HepG2 (cell line): Measurements from ENCODE around the gene AHNAK.

ENCODE experiments used
- CTCF ChIP-seq: sonication (generic); formaldehyde crosslinking; IDR thresholded peaks from 2 replicates; pipeline ENCODE4 v1.5.0; 2020; ENCODE audit warnings: mild to moderate bottlenecking, missing genetic modification reagents, moderate library complexity
- FOXA3 ChIP-seq: IDR thresholded peaks from 2 replicates; pipeline ENCODE4 v1.6.1; 2016; ENCODE audit warnings: missing genetic modification reagents, missing compliant biosample characterization
- HNF1B ChIP-seq: sonication (generic); formaldehyde crosslinking; IDR thresholded peaks from 2 replicates; pipeline ENCODE4 v1.5.1; 2020; ENCODE audit warnings: mild to moderate bottlenecking, moderate library complexity, missing genetic modification reagents
- PRDM15 ChIP-seq: sonication (generic); formaldehyde crosslinking; IDR thresholded peaks from 2 replicates; pipeline ENCODE4 v1.4.0; 2020; ENCODE audit warnings: missing genetic modification reagents
- ZNF496 ChIP-seq: sonication (generic); formaldehyde crosslinking; IDR thresholded peaks from 2 replicates; pipeline ENCODE4 v1.8.1; 2023; ENCODE audit warnings: mild to moderate bottlenecking, moderate library complexity, missing genetic modification reagents; ENCODE audit not compliant: insufficient replicate concordance

GRCh38 chr11:62430425-62430824 lies 116.2 kb downstream of the AHNAK start:
- TF ChIP-seq PRDM15 (CRISPR knock-in tag) = no peak
- TF ChIP-seq CTCF (CRISPR knock-in tag) = no peak
- TF ChIP-seq HNF1B (CRISPR knock-in tag) = no peak
- TF ChIP-seq ZNF496 (CRISPR knock-in tag) = no peak
- no peak for TF ChIP-seq FOXA3 (CRISPR knock-in tag)
